Measurements from ENCODE around the gene MEGF11.

Gene MEGF11

GRCh38 chr15:65949491-65949890 is 304.1 kb downstream of the MEGF11 start:
- no peak for ATAC-seq (replicated peaks; ENCODE audit: extremely low read depth, poor library complexity, severe bottlenecking)
- H3K4me1 Mint-ChIP-seq: no peaks in the 10 kb centered on the region
- no peaks in the 10 kb centered on the region for H3K36me3 Mint-ChIP-seq (ENCODE audit: insufficient read depth)

GRCh38 chr15:65949011-65949410 is 304.5 kb downstream of the MEGF11 start:
- H3K4me3 Mint-ChIP-seq: no peak overlapping the region
- H3K4me1 Mint-ChIP-seq: no peaks in the 10 kb centered on the region
- ATAC-seq (replicated peaks; ENCODE audit: extremely low read depth, poor library complexity, severe bottlenecking): no peak
- H3K27me3 Mint-ChIP-seq: peaks cover 43% of the 10 kb centered on the region
- no peaks in the 10 kb centered on the region for H3K36me3 Mint-ChIP-seq (ENCODE audit: insufficient read depth)
- no peaks in the 10 kb centered on the region for H3K9me3 Mint-ChIP-seq
- no peak for DNase-seq (ENCODE audit: low spot score in 2 of 2)
- no peak overlapping the region for H3K27ac Mint-ChIP-seq (ENCODE audit: low read depth)

More at GRCh38 chr15:65949491-65949890, 304.1 kb downstream of the MEGF11 start:
- no peaks in the 10 kb centered on the region for H3K9me3 Mint-ChIP-seq
- no peak for DNase-seq (ENCODE audit: low spot score in 2 of 2)
- no peak overlapping the region for H3K27ac Mint-ChIP-seq (ENCODE audit: low read depth)
- H3K4me3 Mint-ChIP-seq: no peak overlapping the region
- H3K27me3 Mint-ChIP-seq: peaks cover 41% of the 10 kb centered on the region

GRCh38 chr15:65948383-65948782 is 305.2 kb downstream of the MEGF11 start:
- Mint-ChIP-seq H3K9me3 (no peaks in the 10 kb centered on the region), H3K4me1 (no peaks in the 10 kb centered on the region), H3K36me3 (ENCODE audit: insufficient read depth) (no peaks in the 10 kb centered on the region), H3K27ac (ENCODE audit: low read depth) (no peak overlapping the region), H3K4me3 (no peak overlapping the region), H3K27me3 (peaks cover 41% of the 10 kb centered on the region)
- ATAC-seq (replicated peaks; ENCODE audit: extremely low read depth, poor library complexity, severe bottlenecking) (no peak), DNase-seq (ENCODE audit: low spot score in 2 of 2) (no peak)

GRCh38 chr15:65947041-65947440 is 306.5 kb downstream of the MEGF11 start:
- DNase-seq (ENCODE audit: low spot score in 2 of 2) (no peak), ATAC-seq (replicated peaks; ENCODE audit: extremely low read depth, poor library complexity, severe bottlenecking) (no peak)
- H3K4me3 Mint-ChIP-seq: no peak overlapping the region
- peaks cover 31% of the 10 kb centered on the region for H3K27me3 Mint-ChIP-seq
- no peak overlapping the region for H3K27ac Mint-ChIP-seq (ENCODE audit: low read depth)
- H3K9me3 Mint-ChIP-seq: no peaks in the 10 kb centered on the region
- H3K36me3 Mint-ChIP-seq (ENCODE audit: insufficient read depth): no peaks in the 10 kb centered on the region
- H3K4me1 Mint-ChIP-seq: peaks cover 5% of the 10 kb centered on the region

GRCh38 chr15:65945616-65946015 is 307.9 kb downstream of the MEGF11 start:
- H3K36me3 Mint-ChIP-seq (ENCODE audit: insufficient read depth): no peaks in the 10 kb centered on the region
- no peaks in the 10 kb centered on the region for H3K9me3 Mint-ChIP-seq
- no peak for ATAC-seq (replicated peaks; ENCODE audit: extremely low read depth, poor library complexity, severe bottlenecking)
- peaks cover 6% of the 10 kb centered on the region for H3K4me1 Mint-ChIP-seq
- peaks cover 27% of the 10 kb centered on the region for H3K27me3 Mint-ChIP-seq
- H3K4me3 Mint-ChIP-seq: no peak overlapping the region
- no peak for DNase-seq (ENCODE audit: low spot score in 2 of 2)
- H3K27ac Mint-ChIP-seq (ENCODE audit: low read depth): no peak overlapping the region

GRCh38 chr15:65944404-65944803 is 309.1 kb downstream of the MEGF11 start:
- no peaks in the 10 kb centered on the region for H3K36me3 Mint-ChIP-seq (ENCODE audit: insufficient read depth)
- peaks cover 21% of the 10 kb centered on the region for H3K27me3 Mint-ChIP-seq
- no peak overlapping the region for H3K4me3 Mint-ChIP-seq
- no peak for ATAC-seq (replicated peaks; ENCODE audit: extremely low read depth, poor library complexity, severe bottlenecking)
- no peaks in the 10 kb centered on the region for H3K9me3 Mint-ChIP-seq
- H3K27ac Mint-ChIP-seq (ENCODE audit: low read depth): no peak overlapping the region
- peaks cover 6% of the 10 kb centered on the region for H3K4me1 Mint-ChIP-seq
- DNase-seq (ENCODE audit: low spot score in 2 of 2): no peak

GRCh38 chr15:65942436-65942835 is 311.1 kb downstream of the MEGF11 start:
- Mint-ChIP-seq H3K4me1 (peaks cover 6% of the 10 kb centered on the region), H3K36me3 (ENCODE audit: insufficient read depth) (no peaks in the 10 kb centered on the region), H3K27me3 (peaks cover 11% of the 10 kb centered on the region), H3K27ac (ENCODE audit: low read depth) (no peak overlapping the region), H3K4me3 (no peak overlapping the region), H3K9me3 (no peaks in the 10 kb centered on the region)
- no peak for ATAC-seq (replicated peaks; ENCODE audit: extremely low read depth, poor library complexity, severe bottlenecking)
- DNase-seq (ENCODE audit: low spot score in 2 of 2): no peak

- Mint-ChIP-seq H3K27me3 (peaks cover 11% of the 10 kb centered on the region), H3K4me1 (peaks cover 6% of the 10 kb centered on the region)
- no peak for ATAC-seq (replicated peaks; ENCODE audit: extremely low read depth, poor library complexity, severe bottlenecking)
These were observed 313.0 kb downstream of the MEGF11 start for GRCh38 chr15:65940618-65940909.

GRCh38 chr15:65939901-65940617 is 313.5 kb downstream of the MEGF11 start:
- Mint-ChIP-seq H3K4me1 (peaks cover 6% of the 10 kb centered on the region), H3K9me3 (no peaks in the 10 kb centered on the region), H3K4me3 (no peak overlapping the region), H3K27ac (ENCODE audit: low read depth) (no peak overlapping the region), H3K36me3 (ENCODE audit: insufficient read depth) (no peaks in the 10 kb centered on the region), H3K27me3 (peaks cover 11% of the 10 kb centered on the region)
- ATAC-seq (replicated peaks; ENCODE audit: extremely low read depth, poor library complexity, severe bottlenecking) (no peak), DNase-seq (ENCODE audit: low spot score in 2 of 2) (no peak)

More at GRCh38 chr15:65940618-65940909, 313.0 kb downstream of the MEGF11 start:
- H3K36me3 Mint-ChIP-seq (ENCODE audit: insufficient read depth): no peaks in the 10 kb centered on the region
- H3K27ac Mint-ChIP-seq (ENCODE audit: low read depth): no peak overlapping the region
- H3K9me3 Mint-ChIP-seq: no peaks in the 10 kb centered on the region
- no peak for DNase-seq (ENCODE audit: low spot score in 2 of 2)
- no peak overlapping the region for H3K4me3 Mint-ChIP-seq

- DNase-seq (ENCODE audit: low spot score in 2 of 2): no peak
- Mint-ChIP-seq H3K27me3 (peaks cover under 1% of the 10 kb centered on the region), H3K4me1 (peaks cover 6% of the 10 kb centered on the region), H3K36me3 (ENCODE audit: insufficient read depth) (no peaks in the 10 kb centered on the region), H3K4me3 (no peak overlapping the region), H3K9me3 (no peaks in the 10 kb centered on the region), H3K27ac (ENCODE audit: low read depth) (no peak overlapping the region)
- no peak for ATAC-seq (replicated peaks; ENCODE audit: extremely low read depth, poor library complexity, severe bottlenecking)
These were observed 314.9 kb downstream of the MEGF11 start for GRCh38 chr15:65938604-65939003.

GRCh38 chr15:65937476-65937875 is 316.1 kb downstream of the MEGF11 start:
- Mint-ChIP-seq H3K36me3 (ENCODE audit: insufficient read depth) (no peaks in the 10 kb centered on the region), H3K4me3 (no peak overlapping the region), H3K27me3 (no peaks in the 10 kb centered on the region), H3K4me1 (peaks cover 5% of the 10 kb centered on the region), H3K27ac (ENCODE audit: low read depth) (no peak overlapping the region), H3K9me3 (no peaks in the 10 kb centered on the region)
- ATAC-seq (replicated peaks; ENCODE audit: extremely low read depth, poor library complexity, severe bottlenecking) (no peak), DNase-seq (ENCODE audit: low spot score in 2 of 2) (no peak)

- Mint-ChIP-seq H3K27me3 (no peaks in the 10 kb centered on the region), H3K4me3 (no peak overlapping the region), H3K9me3 (no peaks in the 10 kb centered on the region), H3K4me1 (peaks cover under 1% of the 10 kb centered on the region), H3K27ac (ENCODE audit: low read depth) (no peak overlapping the region), H3K36me3 (ENCODE audit: insufficient read depth) (no peaks in the 10 kb centered on the region)
- ATAC-seq (replicated peaks; ENCODE audit: extremely low read depth, poor library complexity, severe bottlenecking): no peak
- no peak for DNase-seq (ENCODE audit: low spot score in 2 of 2)
These were observed 316.5 kb downstream of the MEGF11 start for GRCh38 chr15:65937054-65937453.

GRCh38 chr15:65936282-65936681 is 317.3 kb downstream of the MEGF11 start:
- H3K4me1 Mint-ChIP-seq: no peaks in the 10 kb centered on the region
- H3K4me3 Mint-ChIP-seq: no peak overlapping the region
- H3K27ac Mint-ChIP-seq (ENCODE audit: low read depth): no peak overlapping the region
- no peaks in the 10 kb centered on the region for H3K36me3 Mint-ChIP-seq (ENCODE audit: insufficient read depth)
- no peaks in the 10 kb centered on the region for H3K27me3 Mint-ChIP-seq
- no peak for DNase-seq (ENCODE audit: low spot score in 2 of 2)
- ATAC-seq (replicated peaks; ENCODE audit: extremely low read depth, poor library complexity, severe bottlenecking): no peak
- H3K9me3 Mint-ChIP-seq: no peaks in the 10 kb centered on the region
